ENCODE data around the gene RBM42.
"Not testable (repeated sequence)": the region's sequence is repeated elsewhere in the genome, so short reads cannot be mapped to it uniquely, and the experiment has no call there.

RBM42 gene

GRCh38 chr19:35650581-35650980 lies 21.7 kb downstream of the RBM42 start:
- ATAC-seq (ENCODE audit: low read depth) (no peak), DNase-seq (ENCODE audit: low spot score in 2 of 2) (no peak)
- Mint-ChIP-seq H3K4me1 (peaks cover 10% of the 10 kb centered on the region), H3K9me3 (no peaks in the 10 kb centered on the region), H3K36me3 (peaks cover 15% of the 10 kb centered on the region), H3K27me3 (no peaks in the 10 kb centered on the region), H3K27ac (no peak overlapping the region), H3K4me3 (no peak overlapping the region)

DNA sequence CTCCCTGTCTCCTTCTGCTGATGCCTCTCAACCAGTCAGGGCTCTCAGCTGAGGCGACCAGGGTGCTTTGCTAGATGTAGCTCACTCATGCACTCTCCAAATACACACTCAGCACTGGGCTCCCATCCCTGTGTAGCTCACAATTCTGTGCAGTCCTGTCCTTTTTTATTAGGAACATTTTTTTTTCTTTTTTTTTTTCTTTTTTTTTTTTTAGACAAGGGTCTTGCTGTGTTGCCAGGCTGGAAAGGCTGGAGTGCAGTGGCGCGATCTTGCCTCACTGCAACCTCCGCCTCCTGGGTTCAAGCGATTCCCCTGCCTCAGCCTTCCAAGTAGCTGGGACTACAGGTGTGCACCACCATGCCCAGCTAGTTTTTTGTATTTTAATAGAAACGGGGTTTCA lies 26.0 kb downstream of the RBM42 start:
- not testable (repeated sequence) for H3K27ac Mint-ChIP-seq; H3K9me3 Mint-ChIP-seq; H3K27me3 Mint-ChIP-seq; H3K4me1 Mint-ChIP-seq; DNase-seq (ENCODE audit: low spot score in 2 of 2); H3K4me3 Mint-ChIP-seq; ATAC-seq (ENCODE audit: low read depth)
- H3K36me3 Mint-ChIP-seq = peaks cover 31% of the 10 kb centered on the region

DNA sequence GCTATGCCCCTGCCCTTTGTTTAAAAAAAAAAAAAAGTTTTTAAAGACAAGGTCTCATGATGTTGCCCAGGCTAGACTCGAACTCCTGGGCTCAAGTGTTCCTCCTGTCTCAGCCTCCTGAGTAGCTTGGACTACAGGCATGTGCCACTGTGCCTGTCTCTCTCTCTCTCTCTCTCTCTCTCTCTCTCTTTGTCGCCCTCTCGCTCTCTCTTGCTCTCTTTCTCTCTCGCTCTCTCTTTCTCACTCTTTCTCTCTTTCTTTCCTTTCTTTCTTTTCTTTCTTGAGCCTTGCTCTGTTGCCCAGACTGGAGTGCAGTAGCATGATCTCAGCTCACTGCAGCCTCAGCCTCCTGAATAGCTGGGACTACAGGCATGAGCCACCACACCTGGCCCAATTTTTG lies 26.8 kb downstream of the RBM42 start:
- H3K9me3 Mint-ChIP-seq = no peaks in the 10 kb centered on the region
- DNase-seq (ENCODE audit: low spot score in 2 of 2) = no peak
- no peak overlapping the region for H3K27ac Mint-ChIP-seq
- H3K4me1 Mint-ChIP-seq = peaks cover 9% of the 10 kb centered on the region
- ATAC-seq (ENCODE audit: low read depth) = no peak
- no peaks in the 10 kb centered on the region for H3K27me3 Mint-ChIP-seq
- no peak overlapping the region for H3K4me3 Mint-ChIP-seq
- peaks cover 32% of the 10 kb centered on the region for H3K36me3 Mint-ChIP-seq

DNA sequence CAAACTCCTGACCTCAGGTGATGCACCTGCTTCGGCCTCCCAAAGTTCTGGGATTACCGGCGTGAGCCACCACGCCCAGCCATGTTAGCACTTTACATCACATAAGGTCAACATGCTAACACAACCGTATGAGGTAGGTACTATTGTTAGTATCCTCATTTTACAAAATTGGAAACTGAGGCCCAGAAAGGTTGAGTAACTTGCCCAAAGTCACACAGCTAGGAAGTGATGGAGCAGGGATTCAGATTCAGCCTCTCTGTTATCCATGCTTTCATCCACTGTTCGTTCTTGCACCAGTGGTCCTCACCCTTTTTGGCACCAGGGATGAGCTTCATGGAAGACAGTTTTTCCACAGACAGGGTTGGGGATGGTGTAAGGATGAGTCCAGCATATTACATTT lies 27.9 kb downstream of the RBM42 start:
- Mint-ChIP-seq H3K27me3 (no peaks in the 10 kb centered on the region), H3K9me3 (no peaks in the 10 kb centered on the region), H3K36me3 (peaks cover 32% of the 10 kb centered on the region), H3K27ac (no peak overlapping the region), H3K4me1 (peaks cover 8% of the 10 kb centered on the region), H3K4me3 (no peak overlapping the region)
- DNase-seq (ENCODE audit: low spot score in 2 of 2) = no peak
- no peak for ATAC-seq (ENCODE audit: low read depth)

- no peaks in the 10 kb centered on the region for H3K9me3 Mint-ChIP-seq
- no peak overlapping the region for H3K27ac Mint-ChIP-seq
- ATAC-seq (ENCODE audit: low read depth) (no peak), DNase-seq (ENCODE audit: low spot score in 2 of 2) (no peak)
- H3K36me3 Mint-ChIP-seq = peaks cover 34% of the 10 kb centered on the region
- no peaks in the 10 kb centered on the region for H3K27me3 Mint-ChIP-seq
- H3K4me1 Mint-ChIP-seq = peaks cover 7% of the 10 kb centered on the region
- no peak overlapping the region for H3K4me3 Mint-ChIP-seq
Observed at GRCh38 chr19:35657904-35658700, 29.3 kb downstream of the RBM42 start.

DNA sequence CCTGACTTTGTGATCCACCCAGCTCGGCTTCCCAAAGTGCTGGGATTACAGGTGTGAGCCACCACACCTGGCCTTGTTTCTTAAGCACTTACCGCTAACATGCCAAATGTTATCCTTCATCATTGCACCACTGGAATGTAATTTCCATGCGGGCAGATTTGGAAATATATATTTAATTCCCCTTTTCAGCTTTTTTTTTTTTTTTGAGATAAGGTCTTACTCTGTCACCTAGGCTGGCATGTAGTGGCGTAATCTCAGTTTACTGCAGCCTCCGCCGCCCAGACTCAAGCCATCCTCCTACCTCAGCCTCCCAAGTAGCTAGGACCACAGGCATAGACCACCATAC lies 33.1 kb downstream of the RBM42 start:
- Mint-ChIP-seq H3K36me3 (peaks cover 26% of the 10 kb centered on the region), H3K27ac (no peak overlapping the region), H3K4me1 (peaks cover 2% of the 10 kb centered on the region), H3K27me3 (no peaks in the 10 kb centered on the region), H3K9me3 (no peaks in the 10 kb centered on the region), H3K4me3 (no peak overlapping the region)
- ATAC-seq (ENCODE audit: low read depth) (no peak), DNase-seq (ENCODE audit: low spot score in 2 of 2) (no peak)

DNA sequence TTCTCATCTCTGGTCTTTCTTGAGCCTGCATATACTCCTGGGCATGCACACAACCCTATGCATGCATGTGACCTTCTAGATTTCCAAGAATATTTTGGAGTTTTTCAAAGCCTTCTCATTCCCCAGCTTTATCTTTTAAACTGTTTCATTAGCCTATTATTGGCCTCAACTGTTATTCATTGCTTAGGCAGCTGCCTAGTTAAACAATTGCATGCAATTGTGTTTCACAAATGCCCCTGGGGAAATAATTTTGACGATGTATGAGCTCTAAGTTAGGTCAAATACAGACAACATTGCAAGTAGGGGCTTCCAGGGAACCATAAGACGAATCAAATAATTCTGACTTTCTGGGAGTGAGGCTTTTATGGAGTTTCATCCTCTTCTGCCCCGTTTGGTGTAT lies 35.1 kb downstream of the RBM42 start:
- Mint-ChIP-seq H3K9me3 (no peaks in the 10 kb centered on the region), H3K27ac (no peak overlapping the region), H3K4me1 (peaks cover 2% of the 10 kb centered on the region), H3K36me3 (peaks cover 17% of the 10 kb centered on the region), H3K4me3 (no peak overlapping the region), H3K27me3 (no peaks in the 10 kb centered on the region)
- ATAC-seq (ENCODE audit: low read depth) = no peak
- no peak for DNase-seq (ENCODE audit: low spot score in 2 of 2)

DNA sequence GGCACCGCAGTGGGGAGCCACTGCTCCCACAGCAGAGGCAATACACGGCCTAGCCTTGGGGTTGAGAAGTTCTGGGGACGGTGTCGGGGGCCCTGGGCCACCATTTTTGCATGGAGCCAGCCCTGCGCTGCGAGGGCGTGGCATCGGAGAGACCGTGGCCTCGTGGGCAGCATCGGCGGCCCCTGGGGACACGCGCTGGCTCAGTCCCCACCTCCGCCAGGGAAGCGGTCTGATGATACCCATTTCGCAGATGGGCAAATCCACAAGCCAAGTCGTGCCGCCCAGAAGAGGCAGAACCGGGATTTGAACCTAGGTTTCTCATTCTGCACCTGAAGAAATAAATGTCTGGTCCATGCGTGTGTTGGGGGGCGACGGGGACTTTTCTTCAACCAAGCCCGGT lies 36.3 kb downstream of the RBM42 start:
- Mint-ChIP-seq H3K9me3 (no peaks in the 10 kb centered on the region), H3K36me3 (peaks cover 14% of the 10 kb centered on the region), H3K4me3 (no peak overlapping the region), H3K27me3 (peaks cover 4% of the 10 kb centered on the region), H3K4me1 (peaks cover 2% of the 10 kb centered on the region), H3K27ac (no peak overlapping the region)
- DNase-seq (ENCODE audit: low spot score in 2 of 2) (no peak), ATAC-seq (ENCODE audit: low read depth) (no peak)

DNA sequence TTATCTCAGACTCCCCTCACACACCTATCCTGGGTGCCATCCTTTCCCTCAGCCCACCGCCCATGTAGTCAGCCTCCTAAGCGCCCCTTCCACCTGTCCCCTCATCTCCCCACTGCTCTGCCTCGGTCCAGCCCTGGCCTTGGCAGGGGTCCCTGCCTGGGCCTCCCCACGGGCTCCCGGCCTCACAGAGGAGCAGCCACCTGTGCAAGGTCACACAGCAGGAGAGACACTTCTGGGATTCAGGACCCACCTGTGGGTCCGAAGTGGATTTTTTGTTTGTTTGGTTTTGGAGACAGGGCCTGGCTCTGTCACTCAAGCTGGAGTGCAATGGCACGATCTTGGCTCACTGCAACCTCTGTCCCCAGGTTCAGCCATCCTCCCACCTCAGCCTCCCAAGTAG lies 36.8 kb downstream of the RBM42 start:
- H3K27me3 Mint-ChIP-seq = peaks cover 5% of the 10 kb centered on the region
- no peak overlapping the region for H3K27ac Mint-ChIP-seq
- DNase-seq (ENCODE audit: low spot score in 2 of 2) = no peak
- H3K36me3 Mint-ChIP-seq = peaks cover 14% of the 10 kb centered on the region
- H3K4me1 Mint-ChIP-seq = peaks cover 2% of the 10 kb centered on the region
- H3K9me3 Mint-ChIP-seq = no peaks in the 10 kb centered on the region
- no peak for ATAC-seq (ENCODE audit: low read depth)
- no peak overlapping the region for H3K4me3 Mint-ChIP-seq

DNA sequence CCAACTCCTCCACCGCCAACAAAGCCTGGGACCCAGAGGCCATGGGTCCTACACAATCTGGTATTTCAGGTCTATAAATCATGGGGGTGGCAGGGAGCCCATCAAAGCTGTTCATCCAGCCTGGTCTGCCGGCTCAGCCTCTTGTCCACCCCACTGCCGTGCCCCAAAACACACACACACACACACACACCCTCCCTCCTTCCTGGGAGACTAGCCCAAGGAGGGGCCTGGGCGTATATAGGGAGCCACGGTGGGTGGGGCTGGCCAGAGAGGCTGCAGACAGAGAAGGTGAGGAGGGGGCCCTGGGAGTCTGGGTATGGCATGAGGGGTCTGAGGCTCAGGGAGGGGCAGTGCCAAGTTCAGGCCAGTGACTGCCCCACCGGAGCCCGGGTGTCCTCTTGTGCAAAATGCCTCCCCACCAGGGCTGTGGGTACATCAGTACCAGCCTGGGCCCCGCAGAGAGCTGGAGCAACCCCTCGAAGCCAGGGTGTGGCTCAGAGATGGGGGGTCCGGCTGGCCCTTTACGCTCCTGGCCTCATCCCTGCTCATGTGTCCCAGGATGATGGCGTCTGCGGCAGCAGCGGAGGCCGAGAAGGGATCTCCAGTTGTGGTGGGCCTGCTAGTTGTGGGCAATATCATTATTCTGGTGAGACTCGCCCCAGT lies 37.5 kb downstream of the RBM42 start, which contains the start of gene UPK1A:
TSS of gene UPK1A (plus strand) at position 267 of the 663 bp plus-strand sequence. CDS start at position 563, 296 bp downstream.
- ATAC-seq (ENCODE audit: low read depth) (no peak), DNase-seq (ENCODE audit: low spot score in 2 of 2) (no peak)
- peaks cover 2% of the 10 kb centered on the region for H3K4me1 Mint-ChIP-seq
- H3K36me3 Mint-ChIP-seq = peaks cover 11% of the 10 kb centered on the region
- H3K4me3 Mint-ChIP-seq = no peak within 1 kb of the TSS
- H3K9me3 Mint-ChIP-seq = no peaks in the 10 kb centered on the region
- peaks cover 6% of the 10 kb centered on the region for H3K27me3 Mint-ChIP-seq
- no peak within 1 kb of the TSS for H3K27ac Mint-ChIP-seq

DNA sequence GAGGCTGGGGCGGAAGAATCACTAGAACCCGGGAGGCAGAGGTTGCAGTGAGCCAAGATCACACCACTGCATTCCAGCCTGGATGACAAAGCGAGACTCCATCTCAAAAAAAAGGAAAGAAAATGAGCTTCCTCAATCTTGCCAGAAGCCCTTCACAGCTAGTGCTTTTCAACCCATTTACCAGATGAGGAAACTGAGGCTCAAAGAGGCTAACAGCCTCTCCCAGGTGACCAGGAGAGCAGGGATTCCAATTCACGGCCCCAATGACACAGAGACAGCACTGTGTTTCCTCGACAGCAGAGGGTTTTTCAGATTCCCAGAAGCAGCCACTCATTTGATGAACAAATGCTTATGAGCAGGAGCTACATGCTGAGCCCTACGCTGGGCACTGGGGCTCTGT lies 40.7 kb downstream of the RBM42 start:
- no peak for ATAC-seq (ENCODE audit: low read depth)
- no peak overlapping the region for H3K27ac Mint-ChIP-seq
- DNase-seq (ENCODE audit: low spot score in 2 of 2) = no peak
- H3K27me3 Mint-ChIP-seq = peaks cover 19% of the 10 kb centered on the region
- no peaks in the 10 kb centered on the region for H3K36me3 Mint-ChIP-seq
- H3K4me1 Mint-ChIP-seq = peaks cover 7% of the 10 kb centered on the region
- H3K4me3 Mint-ChIP-seq = no peak overlapping the region
- no peaks in the 10 kb centered on the region for H3K9me3 Mint-ChIP-seq

DNA sequence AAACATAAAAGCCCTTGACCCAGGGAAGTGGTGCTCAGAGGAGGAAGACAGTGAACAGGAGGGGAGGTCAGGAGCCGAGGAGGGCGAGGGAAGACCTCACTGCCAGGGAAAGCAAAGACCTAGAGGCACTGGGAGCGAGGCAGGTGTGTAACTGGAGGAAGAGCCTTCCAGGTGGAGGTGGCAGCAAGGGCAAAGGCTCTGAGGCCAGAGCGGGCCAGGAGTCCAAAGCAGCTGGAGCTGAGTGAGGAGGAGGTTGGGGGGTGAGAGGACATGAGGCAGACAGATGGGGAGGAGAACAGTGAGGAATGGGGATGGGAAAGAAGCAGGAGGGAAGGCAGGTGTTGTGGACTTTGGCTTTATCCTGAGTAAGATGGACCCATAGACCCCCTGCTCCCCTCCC lies 41.1 kb downstream of the RBM42 start:
- H3K27ac Mint-ChIP-seq = no peak overlapping the region
- no peaks in the 10 kb centered on the region for H3K9me3 Mint-ChIP-seq
- H3K4me3 Mint-ChIP-seq = no peak overlapping the region
- ATAC-seq (ENCODE audit: low read depth) = no peak
- peaks cover 7% of the 10 kb centered on the region for H3K4me1 Mint-ChIP-seq
- no peaks in the 10 kb centered on the region for H3K36me3 Mint-ChIP-seq
- H3K27me3 Mint-ChIP-seq = peaks cover 20% of the 10 kb centered on the region
- no peak for DNase-seq (ENCODE audit: low spot score in 2 of 2)

GRCh38 chr19:35670686-35671085 lies 41.9 kb downstream of the RBM42 start:
- DNase-seq (ENCODE audit: low spot score in 2 of 2) = no peak
- H3K27ac Mint-ChIP-seq = no peak overlapping the region
- H3K4me3 Mint-ChIP-seq = no peak overlapping the region
- ATAC-seq (ENCODE audit: low read depth) = no peak
- H3K4me1 Mint-ChIP-seq = peaks cover 7% of the 10 kb centered on the region
- H3K9me3 Mint-ChIP-seq = no peaks in the 10 kb centered on the region
- H3K36me3 Mint-ChIP-seq = no peaks in the 10 kb centered on the region
- H3K27me3 Mint-ChIP-seq = peaks cover 20% of the 10 kb centered on the region

- no peak for DNase-seq (ENCODE audit: low spot score in 2 of 2)
- Mint-ChIP-seq H3K4me1 (peaks cover 7% of the 10 kb centered on the region), H3K9me3 (no peaks in the 10 kb centered on the region), H3K36me3 (no peaks in the 10 kb centered on the region), H3K27ac (no peak overlapping the region), H3K4me3 (no peak overlapping the region), H3K27me3 (peaks cover 26% of the 10 kb centered on the region)
- no peak for ATAC-seq (ENCODE audit: low read depth)
Observed at GRCh38 chr19:35671818-35672217, 43.0 kb downstream of the RBM42 start.
